CD14-positive monocyte (primary cell): ENCODE data around the gene CCDC68. TPM values are rescaled to one million over a fixed set of nuclear protein-coding genes. Genes with fewer than 3 reads are reported as not detected.
A peak's percentile ranks its signal among the peaks of the same experiment; 100 is the strongest.

Experiments used
- DNase-seq, 3 donors: peaks; one replicate each; pipeline ENCODE4 v3.0.0-alpha.2; 2011 to 2022
- H2AFZ ChIP-seq: 2 replicates; pipeline ENCODE4 v1.6.0; 2012; ENCODE audit warnings: mild to moderate bottlenecking, low read depth, low read length, inconsistent platforms; ENCODE audit not compliant: insufficient read depth, poor library complexity, severe bottlenecking
- H3K27ac ChIP-seq, 2 donors: 1 replicate in 1 of 2; 2 replicates in 1 of 2; pipeline ENCODE4 v1.5.1; 2012 to 2013; ENCODE audit warnings: low read length in 2 of 2, control low read depth in 1 of 2, inconsistent platforms in 1 of 2, low read depth in 1 of 2, mild to moderate bottlenecking in 1 of 2
- H3K27me3 ChIP-seq, 2 donors: one replicate each; pipeline versions ENCODE4 v1.6.0 to v1.6.1; 2011 to 2013; ENCODE audit warnings: low read length in 2 of 2; ENCODE audit not compliant: control insufficient read depth in 2 of 2, insufficient read depth in 2 of 2
- H3K36me3 ChIP-seq, 2 donors: replicated peaks in 1 of 2; 1 replicate in 1 of 2; 2 replicates in 1 of 2; pipeline versions ENCODE4 v1.5.1 to v1.6.1; 2012 to 2013; ENCODE audit warnings: low read length in 2 of 2, control low read depth in 1 of 2, inconsistent platforms in 1 of 2, mild to moderate bottlenecking in 1 of 2; ENCODE audit not compliant: insufficient read depth in 2 of 2, control insufficient read depth in 1 of 2
- H3K4me1 ChIP-seq, 2 donors: 1 replicate in 1 of 2; 2 replicates in 1 of 2; pipeline versions ENCODE4 v1.5.1 to v1.6.1; 2012 to 2013; ENCODE audit warnings: low read length in 2 of 2, control low read depth in 1 of 2, inconsistent platforms in 1 of 2, mild to moderate bottlenecking in 1 of 2, moderate library complexity in 1 of 2; ENCODE audit not compliant: insufficient read depth in 2 of 2, control insufficient read depth in 1 of 2
- H3K4me2 ChIP-seq: replicated peaks from 2 replicates; pipeline ENCODE3; 2012; ENCODE audit warnings: low read length, moderate library complexity, mild to moderate bottlenecking; ENCODE audit not compliant: poor library complexity, severe bottlenecking; ENCODE audit errors: extremely low read depth
- H3K4me3 ChIP-seq, 3 experiments: fragments of 200-600 bp in 1 of 3; sonication (generic) in 1 of 3; replicated peaks in 1 of 3; 1 replicate in 2 of 3; 2 replicates in 1 of 3; pipeline ENCODE4 v1.5.1; 2011 to 2013; ENCODE audit warnings: low read length in 3 of 3, mild to moderate bottlenecking in 3 of 3, control low read depth in 2 of 3, low read depth in 2 of 3, inconsistent platforms in 1 of 3, moderate library complexity in 1 of 3
- H3K79me2 ChIP-seq: 2 replicates; pipeline ENCODE4 v1.6.0; 2012; ENCODE audit warnings: mild to moderate bottlenecking, control low read depth, inconsistent platforms, low read length, moderate library complexity; ENCODE audit not compliant: insufficient read depth
- H3K9ac ChIP-seq: 2 replicates; pipeline ENCODE4 v1.6.0; 2017; ENCODE audit warnings: low read length, mild to moderate bottlenecking; ENCODE audit not compliant: insufficient read depth, poor library complexity, severe bottlenecking
- H3K9me3 ChIP-seq, 2 donors: replicated peaks in 1 of 2; 1 replicate in 1 of 2; 2 replicates in 1 of 2; pipeline versions ENCODE4 v1.5.1 to v1.6.1; 2012 to 2013; ENCODE audit warnings: low read length in 2 of 2, control low read depth in 1 of 2; ENCODE audit not compliant: control insufficient read depth in 1 of 2, insufficient read depth in 1 of 2
- H4K20me1 ChIP-seq: 2 replicates; pipeline ENCODE4 v1.6.0; 2012; ENCODE audit warnings: mild to moderate bottlenecking, low read length, control low read depth, moderate library complexity; ENCODE audit not compliant: insufficient read depth
- H3K27ac Mint-ChIP-seq, 7 donors: one replicate each; pipeline ENCODE4 v1.8.0; 2020; ENCODE audit warnings: mild to moderate bottlenecking in 7 of 7, mixed read lengths in 7 of 7, moderate library complexity in 6 of 7, inconsistent platforms in 2 of 7
- H3K27me3 Mint-ChIP-seq, 3 donors: one replicate each; pipeline ENCODE4 v1.8.0; 2021 to 2022; ENCODE audit warnings: low read depth in 3 of 3, mild to moderate bottlenecking in 3 of 3, mixed read lengths in 3 of 3, moderate library complexity in 3 of 3, inconsistent platforms in 1 of 3
- H3K36me3 Mint-ChIP-seq, 2 donors: one replicate each; pipeline ENCODE4 v1.8.0; 2020; ENCODE audit warnings: mixed read lengths in 2 of 2, inconsistent platforms in 1 of 2, mild to moderate bottlenecking in 1 of 2
- H3K4me1 Mint-ChIP-seq: one replicate; pipeline ENCODE4 v1.8.0; 2020; ENCODE audit warnings: mild to moderate bottlenecking, mixed read lengths
- H3K4me3 Mint-ChIP-seq, 2 donors: one replicate each; pipeline ENCODE4 v1.8.0; 2020; ENCODE audit warnings: mild to moderate bottlenecking in 2 of 2, mixed read lengths in 2 of 2, moderate library complexity in 1 of 2
- H3K9me3 Mint-ChIP-seq, 7 donors: one replicate each; pipeline ENCODE4 v1.8.0; 2020 to 2022; ENCODE audit warnings: mixed read lengths in 7 of 7, mild to moderate bottlenecking in 6 of 7, moderate library complexity in 6 of 7, inconsistent platforms in 2 of 7
- whole genome bisulfite sequencing: methylation state at CpG from one replicate; pipeline ENCODE4 v1.1.5; 2013; ENCODE audit warnings: missing lambda C conversion rate; ENCODE audit not compliant: insufficient coverage; 5-methylcytosine and 5-hydroxymethylcytosine counted together
- intact Hi-C, 2 donors: fragments of 100-400 bp; cut with micrococcal nuclease; formaldehyde crosslinking; loops; one replicate each; pipeline versions ENCODE4 v1.15.0 to v1.15.1; 2023
- polyA plus RNA-seq, 3 donors: library from polyadenylated mRNA; depleted of rRNA in 1 of 3; unstranded in 2 of 3; stranded (reverse) in 1 of 3; fragments of 300-500 nt in 2 of 3; fragments of >200 nt in 1 of 3; fragmentation: Illumina TruSeq in 2 of 3; gene quantifications; 1 replicate in 2 of 3; 2 replicates in 1 of 3; pipeline ENCODE4 v1.2.3, GENCODE V29; 2012 to 2021
- TF ChIP-seq, protein P1 (sequence below): fragments of 200-600 bp; IDR thresholded peaks from one replicate; pipeline ENCODE4 v1.8.0; 2022; ENCODE audit warnings: antibody characterized with exemption, mild to moderate bottlenecking

CCDC68 gene
- polyA plus RNA-seq, 3 donors: 0.09 to 0.15 TPM; not detected in 1

- WGBS: no CpG with 5 or more reads among the region's 4 CpGs
- H3K4me1 Mint-ChIP-seq: peaks cover 22% of the 10 kb centered on the region
- H3K9me3 Mint-ChIP-seq: peaks cover 10 to 27% (median 20%) of the 10 kb centered on the region in 7 donors
- no peak for DNase-seq
- H3K9ac ChIP-seq: no peak overlapping the region
- peaks cover 18 to 19% of the 10 kb centered on the region in 2 donors for H3K4me1 ChIP-seq
- intact Hi-C loops: no loop called here
- no peaks in the 10 kb centered on the region for H4K20me1 ChIP-seq
- no peak overlapping the region for H3K4me3 ChIP-seq
- H3K4me3 Mint-ChIP-seq: no peak overlapping the region
- TF ChIP-seq, protein P1, sequence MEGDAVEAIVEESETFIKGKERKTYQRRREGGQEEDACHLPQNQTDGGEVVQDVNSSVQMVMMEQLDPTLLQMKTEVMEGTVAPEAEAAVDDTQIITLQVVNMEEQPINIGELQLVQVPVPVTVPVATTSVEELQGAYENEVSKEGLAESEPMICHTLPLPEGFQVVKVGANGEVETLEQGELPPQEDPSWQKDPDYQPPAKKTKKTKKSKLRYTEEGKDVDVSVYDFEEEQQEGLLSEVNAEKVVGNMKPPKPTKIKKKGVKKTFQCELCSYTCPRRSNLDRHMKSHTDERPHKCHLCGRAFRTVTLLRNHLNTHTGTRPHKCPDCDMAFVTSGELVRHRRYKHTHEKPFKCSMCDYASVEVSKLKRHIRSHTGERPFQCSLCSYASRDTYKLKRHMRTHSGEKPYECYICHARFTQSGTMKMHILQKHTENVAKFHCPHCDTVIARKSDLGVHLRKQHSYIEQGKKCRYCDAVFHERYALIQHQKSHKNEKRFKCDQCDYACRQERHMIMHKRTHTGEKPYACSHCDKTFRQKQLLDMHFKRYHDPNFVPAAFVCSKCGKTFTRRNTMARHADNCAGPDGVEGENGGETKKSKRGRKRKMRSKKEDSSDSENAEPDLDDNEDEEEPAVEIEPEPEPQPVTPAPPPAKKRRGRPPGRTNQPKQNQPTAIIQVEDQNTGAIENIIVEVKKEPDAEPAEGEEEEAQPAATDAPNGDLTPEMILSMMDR: no peak
- peaks cover 20 to 21% of the 10 kb centered on the region in 2 donors for H3K9me3 ChIP-seq
- H2AFZ ChIP-seq: no peak overlapping the region
- H3K27me3 Mint-ChIP-seq: peaks cover 0 to 2% (median 1%) of the 10 kb centered on the region in 3 donors
- no peaks in the 10 kb centered on the region for H3K36me3 ChIP-seq
- H3K36me3 Mint-ChIP-seq: no peaks in the 10 kb centered on the region
- no peak overlapping the region for H3K4me2 ChIP-seq
- no peak overlapping the region for H3K27ac Mint-ChIP-seq
- no peaks in the 10 kb centered on the region for H3K79me2 ChIP-seq
- no peaks in the 10 kb centered on the region for H3K27me3 ChIP-seq
- H3K27ac ChIP-seq: no peak overlapping the region
These were observed 8.5 kb upstream of the CCDC68 start for GRCh38 chr18:54967786-54968185.

- Histone ChIP-seq H3K27me3 (peaks cover 7% of the 10 kb centered on the region in 2 donors), H3K27ac (peak overlapping the region in 1 of 2 donors; percentile 6), H2AFZ (no peak overlapping the region), H3K4me2 (peak overlapping the region; percentile 16), H3K9ac (no peak overlapping the region), H3K36me3 (no peaks in the 10 kb centered on the region), H3K79me2 (no peaks in the 10 kb centered on the region), H3K4me1 (peaks cover 32 to 36% of the 10 kb centered on the region in 2 donors), H3K9me3 (peaks cover 20 to 21% of the 10 kb centered on the region in 2 donors), H4K20me1 (no peaks in the 10 kb centered on the region), H3K4me3 (peak overlapping the region in 1 of 3 experiments; percentile 3)
- peaks cover 0 to 4% of the 10 kb centered on the region in 2 donors for H3K36me3 Mint-ChIP-seq
- H3K9me3 Mint-ChIP-seq: peaks cover 10 to 24% (median 22%) of the 10 kb centered on the region in 7 donors
- intact Hi-C loops: no loop called here
- no peak for DNase-seq
- H3K27me3 Mint-ChIP-seq: peaks cover 6 to 10% (median 9%) of the 10 kb centered on the region in 3 donors
- H3K27ac Mint-ChIP-seq: peak overlapping the region in 2 of 7 donors; percentile 72 to 76
- TF ChIP-seq, protein P1: no peak
- peaks cover 46% of the 10 kb centered on the region for H3K4me1 Mint-ChIP-seq
- peak overlapping the region in 1 of 2 donors; percentile 67 for H3K4me3 Mint-ChIP-seq
These were observed 5.5 kb upstream of the CCDC68 start for GRCh38 chr18:54964741-54965140.
